ENCODE data around the gene CCDC198.

CCDC198 gene

GRCh38 chr14:57464008-57464730 is 29.5 kb downstream of the CCDC198 start:
- Histone ChIP-seq H3K9me3 (ENCODE audit: insufficient read depth, low read depth, low read length) (no peaks in the 10 kb centered on the region), H4K20me1 (ENCODE audit: insufficient read depth, low read length, poor library complexity, severe bottlenecking) (no peaks in the 10 kb centered on the region), H2AFZ (ENCODE audit: low read length) (no peak overlapping the region), H3K36me3 (ENCODE audit: insufficient read depth, low read length) (no peaks in the 10 kb centered on the region), H3K4me1 (ENCODE audit: insufficient read depth, low read length, poor library complexity, severe bottlenecking) (no peaks in the 10 kb centered on the region), H3F3A (ENCODE audit: low read depth) (no peaks in the 10 kb centered on the region), H3K4me3 (ENCODE audit: low read length, poor library complexity, severe bottlenecking) (no peak overlapping the region), H3K9ac (ENCODE audit: low read depth, low read length, poor library complexity, severe bottlenecking) (no peak overlapping the region), H3K4me2 (ENCODE audit: low read depth, low read length, poor library complexity, severe bottlenecking) (no peak overlapping the region), H3K79me2 (ENCODE audit: insufficient read depth, low read length) (no peaks in the 10 kb centered on the region), H3K9me2 (replicated peaks; ENCODE audit: low read depth, low read length) (no peaks in the 10 kb centered on the region), H3K27me3 (ENCODE audit: insufficient read depth, low read length, poor library complexity, severe bottlenecking) (no peaks in the 10 kb centered on the region)
- TF ChIP-seq, protein P1, sequence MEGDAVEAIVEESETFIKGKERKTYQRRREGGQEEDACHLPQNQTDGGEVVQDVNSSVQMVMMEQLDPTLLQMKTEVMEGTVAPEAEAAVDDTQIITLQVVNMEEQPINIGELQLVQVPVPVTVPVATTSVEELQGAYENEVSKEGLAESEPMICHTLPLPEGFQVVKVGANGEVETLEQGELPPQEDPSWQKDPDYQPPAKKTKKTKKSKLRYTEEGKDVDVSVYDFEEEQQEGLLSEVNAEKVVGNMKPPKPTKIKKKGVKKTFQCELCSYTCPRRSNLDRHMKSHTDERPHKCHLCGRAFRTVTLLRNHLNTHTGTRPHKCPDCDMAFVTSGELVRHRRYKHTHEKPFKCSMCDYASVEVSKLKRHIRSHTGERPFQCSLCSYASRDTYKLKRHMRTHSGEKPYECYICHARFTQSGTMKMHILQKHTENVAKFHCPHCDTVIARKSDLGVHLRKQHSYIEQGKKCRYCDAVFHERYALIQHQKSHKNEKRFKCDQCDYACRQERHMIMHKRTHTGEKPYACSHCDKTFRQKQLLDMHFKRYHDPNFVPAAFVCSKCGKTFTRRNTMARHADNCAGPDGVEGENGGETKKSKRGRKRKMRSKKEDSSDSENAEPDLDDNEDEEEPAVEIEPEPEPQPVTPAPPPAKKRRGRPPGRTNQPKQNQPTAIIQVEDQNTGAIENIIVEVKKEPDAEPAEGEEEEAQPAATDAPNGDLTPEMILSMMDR (conservative IDR thresholded peaks at IDR 0.05; ENCODE audit: low read length): no peak
- TF ChIP-seq EZH2phosphoT487 (IDR thresholded peaks at IDR 0.05; ENCODE audit: borderline replicate concordance): no peak

DNA sequence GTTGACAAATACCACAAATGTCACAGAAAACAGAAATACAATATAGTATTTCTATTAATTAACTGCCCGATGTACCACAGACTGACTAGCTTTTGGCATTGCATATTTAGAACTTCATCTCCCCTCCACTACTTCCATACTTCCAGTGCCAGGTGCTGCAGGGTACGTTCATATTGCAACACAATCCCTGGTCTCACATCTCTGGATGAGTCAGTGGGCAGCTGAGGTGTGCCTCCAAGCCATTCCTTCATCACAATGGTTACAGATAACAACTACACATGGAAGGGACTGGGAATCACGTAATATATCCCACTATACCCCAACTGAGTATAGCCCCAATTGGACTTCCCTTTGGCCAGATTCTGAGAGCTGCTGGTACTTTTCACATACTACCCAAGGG is 31.1 kb downstream of the CCDC198 start:
- H3F3A ChIP-seq (ENCODE audit: low read depth): no peaks in the 10 kb centered on the region
- no peaks in the 10 kb centered on the region for H3K36me3 ChIP-seq (ENCODE audit: insufficient read depth, low read length)
- TF ChIP-seq EZH2phosphoT487 (IDR thresholded peaks at IDR 0.05; ENCODE audit: borderline replicate concordance): no peak
- TF ChIP-seq, protein P1 (conservative IDR thresholded peaks at IDR 0.05; ENCODE audit: low read length): no peak
- H3K27me3 ChIP-seq (ENCODE audit: insufficient read depth, low read length, poor library complexity, severe bottlenecking): no peaks in the 10 kb centered on the region
- no peak overlapping the region for H3K4me3 ChIP-seq (ENCODE audit: low read length, poor library complexity, severe bottlenecking)
- no peaks in the 10 kb centered on the region for H3K9me2 ChIP-seq (replicated peaks; ENCODE audit: low read depth, low read length)
- H2AFZ ChIP-seq (ENCODE audit: low read length): no peak overlapping the region
- H3K4me1 ChIP-seq (ENCODE audit: insufficient read depth, low read length, poor library complexity, severe bottlenecking): no peaks in the 10 kb centered on the region
- H3K79me2 ChIP-seq (ENCODE audit: insufficient read depth, low read length): no peaks in the 10 kb centered on the region
- no peak overlapping the region for H3K9ac ChIP-seq (ENCODE audit: low read depth, low read length, poor library complexity, severe bottlenecking)
- H4K20me1 ChIP-seq (ENCODE audit: insufficient read depth, low read length, poor library complexity, severe bottlenecking): no peaks in the 10 kb centered on the region
- no peak overlapping the region for H3K4me2 ChIP-seq (ENCODE audit: low read depth, low read length, poor library complexity, severe bottlenecking)
- H3K9me3 ChIP-seq (ENCODE audit: insufficient read depth, low read depth, low read length): no peaks in the 10 kb centered on the region

DNA sequence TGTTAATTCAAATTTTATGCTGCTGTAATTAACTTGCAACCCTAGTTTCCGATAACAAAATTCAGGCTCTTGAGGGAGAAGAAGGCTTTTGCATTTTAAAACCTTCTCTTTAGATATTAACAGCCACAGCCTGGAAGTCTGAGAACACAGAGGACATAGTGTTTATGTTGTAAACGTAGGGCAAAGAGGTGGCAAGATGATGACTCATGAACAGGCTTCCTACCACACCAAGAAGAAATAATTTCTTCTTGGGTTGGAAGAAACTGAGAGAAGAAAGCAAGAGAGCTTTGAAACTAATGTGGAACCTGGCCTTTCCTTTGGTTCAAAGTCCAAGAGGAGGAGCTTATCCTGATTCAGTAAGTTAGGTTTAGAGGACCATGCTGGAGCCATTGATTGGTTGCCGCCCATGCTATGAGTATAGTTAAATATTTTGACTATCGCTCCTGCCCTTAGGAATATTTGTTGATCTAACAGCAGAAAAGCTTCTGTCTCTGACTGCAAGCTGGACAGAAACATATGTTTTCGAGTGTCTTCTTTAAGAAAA is 31.8 kb downstream of the CCDC198 start:
- no peaks in the 10 kb centered on the region for H3K9me2 ChIP-seq (replicated peaks; ENCODE audit: low read depth, low read length)
- H4K20me1 ChIP-seq (ENCODE audit: insufficient read depth, low read length, poor library complexity, severe bottlenecking): no peaks in the 10 kb centered on the region

More for the DNA sequence above, 31.8 kb downstream of the CCDC198 start:
- Histone ChIP-seq H3K9ac (ENCODE audit: low read depth, low read length, poor library complexity, severe bottlenecking) (no peak overlapping the region), H3K79me2 (ENCODE audit: insufficient read depth, low read length) (no peaks in the 10 kb centered on the region), H3K9me3 (ENCODE audit: insufficient read depth, low read depth, low read length) (no peaks in the 10 kb centered on the region), H2AFZ (ENCODE audit: low read length) (no peak overlapping the region), H3K4me3 (ENCODE audit: low read length, poor library complexity, severe bottlenecking) (no peak overlapping the region), H3K4me1 (ENCODE audit: insufficient read depth, low read length, poor library complexity, severe bottlenecking) (no peaks in the 10 kb centered on the region), H3F3A (ENCODE audit: low read depth) (no peaks in the 10 kb centered on the region), H3K27me3 (ENCODE audit: insufficient read depth, low read length, poor library complexity, severe bottlenecking) (no peaks in the 10 kb centered on the region), H3K4me2 (ENCODE audit: low read depth, low read length, poor library complexity, severe bottlenecking) (no peak overlapping the region), H3K36me3 (ENCODE audit: insufficient read depth, low read length) (no peaks in the 10 kb centered on the region)
- no peak for TF ChIP-seq EZH2phosphoT487 (IDR thresholded peaks at IDR 0.05; ENCODE audit: borderline replicate concordance)
- TF ChIP-seq, protein P1 (conservative IDR thresholded peaks at IDR 0.05; ENCODE audit: low read length): no peak

Measured in Loucy (cell line).